ENCODE data around the gene MMP15. TPM values are rescaled to one million over a fixed set of nuclear protein-coding genes. Genes with fewer than 3 reads are reported as not detected.
A peak's percentile ranks its signal among the peaks of the same experiment; 100 is the strongest.
"Not testable (repeated sequence)": the region's sequence is repeated elsewhere in the genome, so short reads cannot be mapped to it uniquely, and the experiment has no call there.

Gene MMP15
- total and polyA plus RNA-seq, 8 donors: 25.3 to 63.5 (median 46.3) TPM

DNA sequence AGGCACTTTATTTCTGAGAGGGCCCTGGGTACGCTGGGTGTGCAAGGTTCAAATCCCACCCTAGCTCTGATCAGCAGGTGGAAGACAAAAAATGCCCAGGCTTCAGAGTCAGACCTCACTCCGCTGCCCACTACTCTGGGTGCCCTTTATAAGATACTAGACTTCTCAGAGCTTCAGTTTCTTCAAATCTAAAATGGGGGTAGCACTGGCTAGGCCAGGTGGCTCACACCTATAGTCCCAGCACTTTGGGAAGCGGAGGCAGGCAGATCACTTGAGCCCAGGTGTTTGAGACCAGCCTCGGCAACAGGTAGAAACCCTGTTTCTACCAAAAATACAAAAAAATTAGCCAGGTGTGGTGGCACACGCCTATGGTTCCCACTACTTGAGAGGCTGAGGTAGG, 22.6 kb upstream of the MMP15 start:
- no peak for ATAC-seq
- Histone ChIP-seq H3K9me3 (no peaks in the 10 kb centered on the region), H3K4me1 (peaks cover 13 to 41% of the 10 kb centered on the region in 2 donors), H3K36me3 (peaks cover 0 to 39% of the 10 kb centered on the region in 2 donors), H3K4me3 (no peak overlapping the region), H3K27me3 (no peaks in the 10 kb centered on the region), H3K27ac (no peak overlapping the region)
- intact Hi-C loops (cut with DNase I): loop anchor here (5.0 to 10.0 kb wide), 2 partner anchors 98 to 106 kb away; no protein-coding TSS in a partner anchor
- TF ChIP-seq, protein P1, sequence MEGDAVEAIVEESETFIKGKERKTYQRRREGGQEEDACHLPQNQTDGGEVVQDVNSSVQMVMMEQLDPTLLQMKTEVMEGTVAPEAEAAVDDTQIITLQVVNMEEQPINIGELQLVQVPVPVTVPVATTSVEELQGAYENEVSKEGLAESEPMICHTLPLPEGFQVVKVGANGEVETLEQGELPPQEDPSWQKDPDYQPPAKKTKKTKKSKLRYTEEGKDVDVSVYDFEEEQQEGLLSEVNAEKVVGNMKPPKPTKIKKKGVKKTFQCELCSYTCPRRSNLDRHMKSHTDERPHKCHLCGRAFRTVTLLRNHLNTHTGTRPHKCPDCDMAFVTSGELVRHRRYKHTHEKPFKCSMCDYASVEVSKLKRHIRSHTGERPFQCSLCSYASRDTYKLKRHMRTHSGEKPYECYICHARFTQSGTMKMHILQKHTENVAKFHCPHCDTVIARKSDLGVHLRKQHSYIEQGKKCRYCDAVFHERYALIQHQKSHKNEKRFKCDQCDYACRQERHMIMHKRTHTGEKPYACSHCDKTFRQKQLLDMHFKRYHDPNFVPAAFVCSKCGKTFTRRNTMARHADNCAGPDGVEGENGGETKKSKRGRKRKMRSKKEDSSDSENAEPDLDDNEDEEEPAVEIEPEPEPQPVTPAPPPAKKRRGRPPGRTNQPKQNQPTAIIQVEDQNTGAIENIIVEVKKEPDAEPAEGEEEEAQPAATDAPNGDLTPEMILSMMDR (IDR thresholded peaks at IDR 0.05): no peak
- no peak for DNase-seq

DNA sequence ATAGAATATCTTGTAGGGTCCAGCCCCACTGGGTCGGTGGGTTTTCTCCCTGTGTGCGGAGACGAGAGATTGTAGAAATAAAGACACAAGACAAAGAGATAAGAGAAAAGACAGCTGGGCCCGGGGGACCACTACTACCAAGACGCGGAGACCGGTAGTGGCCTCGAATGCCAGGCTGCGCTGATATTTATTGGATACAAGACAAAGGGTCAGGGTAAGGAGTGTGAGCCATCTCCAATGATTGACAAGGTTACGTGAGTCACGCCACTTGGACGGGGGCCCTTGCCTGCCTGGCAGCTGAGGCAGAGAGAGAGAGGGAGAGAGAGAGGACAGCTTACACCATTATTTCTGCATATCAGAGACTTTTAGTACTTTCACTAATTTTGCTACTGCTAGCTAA, 20.8 kb upstream of the MMP15 start:
- not testable (repeated sequence) for ATAC-seq, H3K27ac ChIP-seq, H3K27me3 ChIP-seq, H3K4me3 ChIP-seq, H3K9me3 ChIP-seq
- DNase-seq: peak in 1 of 4 donors; percentile 52
- intact Hi-C loops (cut with DNase I): loop anchor here (5.0 to 10.0 kb wide), 2 partner anchors 100 to 107 kb away; no protein-coding TSS in a partner anchor
- peaks cover 1 to 23% of the 10 kb centered on the region in 2 donors for H3K4me1 ChIP-seq
- peaks cover 0 to 45% of the 10 kb centered on the region in 2 donors for H3K36me3 ChIP-seq

DNA sequence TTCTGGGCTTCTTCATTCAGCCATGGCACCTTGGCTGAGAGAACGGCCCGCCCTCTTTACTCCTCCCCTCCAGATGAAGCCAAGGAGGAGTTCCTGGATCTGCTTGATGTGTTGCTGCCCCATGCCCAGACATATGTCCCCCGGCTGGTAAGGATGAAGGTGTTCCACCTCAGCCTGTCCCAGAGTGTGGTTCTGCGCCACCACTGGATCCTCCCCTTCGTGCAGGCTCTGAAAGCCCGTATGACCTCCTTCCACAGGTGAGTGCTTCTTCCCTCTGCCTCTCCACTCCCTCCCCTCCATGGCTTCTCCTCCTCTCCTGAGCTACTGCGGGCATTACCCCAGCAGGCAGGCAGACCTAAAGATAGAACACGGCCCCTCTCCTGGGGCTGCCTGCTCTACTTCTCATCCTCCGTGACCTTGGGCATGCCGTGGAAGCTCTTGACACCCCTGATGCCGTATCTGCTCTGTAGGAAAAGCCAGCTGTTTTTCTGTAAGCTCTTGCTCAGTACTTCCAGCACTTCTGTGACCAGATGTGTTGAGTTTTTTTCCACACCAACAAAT, 15.6 kb upstream of the MMP15 start:
- ATAC-seq (no peak), DNase-seq (peak in 1 of 4 donors; percentile 10)
- TF ChIP-seq, protein P1 (IDR thresholded peaks at IDR 0.05): no peak
- Histone ChIP-seq H3K4me3 (no peak overlapping the region), H3K36me3 (peaks cover 0 to 82% of the 10 kb centered on the region in 2 donors), H3K27me3 (no peaks in the 10 kb centered on the region), H3K4me1 (peaks cover 0 to 3% of the 10 kb centered on the region in 2 donors), H3K27ac (no peak overlapping the region), H3K9me3 (no peaks in the 10 kb centered on the region)
- intact Hi-C loops (cut with DNase I): loop anchor here in 1 of 2 donors (10.0 kb wide), 1 partner anchor 105 kb away; no protein-coding TSS in a partner anchor

DNA sequence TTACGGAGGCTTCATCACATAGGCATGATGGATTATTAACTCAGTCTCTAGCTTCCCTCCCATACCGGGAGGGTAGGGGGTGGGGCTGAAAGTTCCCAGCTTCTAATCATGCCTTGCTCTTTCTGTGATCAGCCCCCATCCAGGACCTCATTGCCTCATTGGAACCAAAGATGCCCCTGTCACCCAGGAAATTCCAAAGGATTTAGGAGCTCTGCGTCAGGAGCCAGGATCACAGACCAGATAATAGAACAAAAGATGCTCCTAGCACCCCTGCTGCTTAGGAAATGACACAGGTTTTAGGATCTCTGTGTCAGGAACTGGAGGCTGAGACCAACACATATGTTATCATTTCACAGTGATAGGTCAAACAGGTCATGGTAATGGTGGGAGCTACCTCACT, 14.7 kb upstream of the MMP15 start:
- Histone ChIP-seq H3K36me3 (peaks cover 0 to 87% of the 10 kb centered on the region in 2 donors), H3K27ac (no peak overlapping the region), H3K27me3 (no peaks in the 10 kb centered on the region), H3K9me3 (no peaks in the 10 kb centered on the region), H3K4me3 (no peak overlapping the region), H3K4me1 (no peaks in the 10 kb centered on the region)
- intact Hi-C loops (cut with DNase I): no loop called here
- TF ChIP-seq, protein P1 (IDR thresholded peaks at IDR 0.05): no peak
- DNase-seq: no peak
- no peak for ATAC-seq

DNA sequence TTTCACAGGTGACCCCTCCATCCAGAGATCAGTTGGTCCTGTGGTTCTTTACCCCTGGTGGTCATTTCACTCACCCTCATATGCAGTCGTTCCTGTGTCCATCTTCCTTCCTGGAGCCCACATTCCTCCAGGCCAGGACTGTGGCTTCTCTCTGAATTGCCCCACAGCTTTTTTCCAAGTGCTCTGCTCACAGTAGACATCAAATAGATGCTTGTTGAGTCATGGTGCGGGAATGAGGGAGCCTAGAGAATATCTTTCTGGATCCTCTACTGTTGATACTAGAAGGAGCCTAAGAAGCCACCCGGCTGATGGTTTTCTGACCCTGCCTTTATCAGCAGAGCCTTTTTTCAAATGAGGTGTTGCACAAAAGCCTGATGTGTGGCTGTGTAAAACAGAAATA, 13.9 kb upstream of the MMP15 start:
- TF ChIP-seq, protein P1 (IDR thresholded peaks at IDR 0.05): no peak
- intact Hi-C loops (cut with DNase I): no loop called here

DNA sequence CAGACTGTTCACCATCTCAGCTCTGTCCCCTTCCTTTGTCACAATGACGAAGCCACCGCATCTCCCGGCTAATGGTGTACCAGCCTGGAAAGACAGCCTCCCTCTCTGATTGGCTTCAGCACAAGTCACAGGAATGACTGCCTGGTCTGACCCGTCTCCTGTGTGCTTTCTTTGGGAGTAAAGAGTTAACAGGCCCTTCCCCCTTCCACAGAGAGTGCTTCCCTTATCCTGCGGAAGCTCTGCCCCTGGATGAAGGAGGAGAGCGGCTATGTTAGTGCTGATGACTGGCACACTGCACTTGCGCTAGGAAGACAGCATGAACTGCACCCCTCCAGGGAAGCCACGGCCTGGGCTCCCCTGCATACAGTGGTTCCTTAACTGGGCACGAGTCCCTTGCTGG, 13.1 kb upstream of the MMP15 start:
- H3K27me3 ChIP-seq: no peaks in the 10 kb centered on the region
- TF ChIP-seq, protein P1 (IDR thresholded peaks at IDR 0.05): no peak
- peak in 1 of 4 donors; percentile 31 for DNase-seq
- no peak for ATAC-seq
- intact Hi-C loops (cut with DNase I): no loop called here
- H3K36me3 ChIP-seq: peaks cover 0 to 82% of the 10 kb centered on the region in 2 donors
- H3K4me1 ChIP-seq: no peaks in the 10 kb centered on the region
- H3K4me3 ChIP-seq: no peak overlapping the region
- H3K9me3 ChIP-seq: no peaks in the 10 kb centered on the region
- no peak overlapping the region for H3K27ac ChIP-seq

More for the DNA sequence above, 13.9 kb upstream of the MMP15 start:
- Histone ChIP-seq H3K4me1 (no peaks in the 10 kb centered on the region), H3K9me3 (no peaks in the 10 kb centered on the region), H3K27me3 (no peaks in the 10 kb centered on the region), H3K4me3 (no peak overlapping the region), H3K27ac (no peak overlapping the region), H3K36me3 (peaks cover 0 to 80% of the 10 kb centered on the region in 2 donors)
- DNase-seq: no peak
- no peak for ATAC-seq
